KMS-11 (cell line): ENCODE results near the gene PRDM16.

ENCODE experiments used
- H2AFZ ChIP-seq: fragments of 200-600 bp; sonication (generic); 2 replicates; pipeline ENCODE4 v1.6.1; 2016; ENCODE audit warnings: antibody characterized with exemption, mixed run types, low read depth
- H3K27ac ChIP-seq: fragments of 200-600 bp; sonication (generic); 2 replicates; pipeline ENCODE4 v1.6.1; 2016; ENCODE audit warnings: mild to moderate bottlenecking, mixed run types
- H3K27me3 ChIP-seq: fragments of 200-600 bp; sonication (generic); 2 replicates; pipeline ENCODE4 v1.6.1; 2017; ENCODE audit warnings: mild to moderate bottlenecking, low read depth, mixed run types, moderate library complexity; ENCODE audit not compliant: insufficient read depth
- H3K36me3 ChIP-seq: fragments of 200-600 bp; sonication (generic); 2 replicates; pipeline ENCODE4 v1.6.1; 2017; ENCODE audit warnings: mild to moderate bottlenecking, mixed run types; ENCODE audit not compliant: insufficient read depth
- H3K4me1 ChIP-seq: fragments of 200-600 bp; sonication (generic); 2 replicates; pipeline ENCODE4 v1.6.1; 2016; ENCODE audit warnings: mild to moderate bottlenecking, low read depth, mixed run types; ENCODE audit not compliant: poor library complexity, severe bottlenecking
- H3K4me2 ChIP-seq: fragments of 200-600 bp; sonication (generic); 2 replicates; pipeline ENCODE4 v1.7.0; 2016; ENCODE audit warnings: mild to moderate bottlenecking, mixed run types
- H3K4me3 ChIP-seq: fragments of 200-600 bp; sonication (generic); IDR thresholded peaks from 2 replicates; pipeline ENCODE4 v1.6.1; 2017; ENCODE audit warnings: low read depth, low read length, mixed read lengths; ENCODE audit not compliant: insufficient read depth
- H3K79me2 ChIP-seq: fragments of 200-600 bp; sonication (generic); 2 replicates; pipeline ENCODE4 v1.6.1; 2016; ENCODE audit warnings: low read depth, mixed run types; ENCODE audit not compliant: insufficient read depth
- H3K9ac ChIP-seq: fragments of 200-600 bp; sonication (generic); 2 replicates; pipeline ENCODE4 v1.6.1; 2016; ENCODE audit warnings: mild to moderate bottlenecking, mixed run types
- H4K20me1 ChIP-seq: fragments of 200-600 bp; sonication (generic); 2 replicates; pipeline ENCODE4 v1.6.1; 2016; ENCODE audit warnings: mild to moderate bottlenecking, mixed run types; ENCODE audit not compliant: insufficient read depth
- CTCF ChIP-seq: fragments of 200-600 bp; sonication (generic); conservative IDR thresholded peaks from 2 replicates; pipeline ENCODE4 v1.6.1; 2017; ENCODE audit warnings: low read depth, mild to moderate bottlenecking, antibody characterized with exemption, low read length, moderate library complexity, mixed read lengths

PRDM16 gene

GRCh38 chr1:3243304-3243703, 174.3 kb downstream of the PRDM16 start:
- TF ChIP-seq CTCF, result no peak

DNA sequence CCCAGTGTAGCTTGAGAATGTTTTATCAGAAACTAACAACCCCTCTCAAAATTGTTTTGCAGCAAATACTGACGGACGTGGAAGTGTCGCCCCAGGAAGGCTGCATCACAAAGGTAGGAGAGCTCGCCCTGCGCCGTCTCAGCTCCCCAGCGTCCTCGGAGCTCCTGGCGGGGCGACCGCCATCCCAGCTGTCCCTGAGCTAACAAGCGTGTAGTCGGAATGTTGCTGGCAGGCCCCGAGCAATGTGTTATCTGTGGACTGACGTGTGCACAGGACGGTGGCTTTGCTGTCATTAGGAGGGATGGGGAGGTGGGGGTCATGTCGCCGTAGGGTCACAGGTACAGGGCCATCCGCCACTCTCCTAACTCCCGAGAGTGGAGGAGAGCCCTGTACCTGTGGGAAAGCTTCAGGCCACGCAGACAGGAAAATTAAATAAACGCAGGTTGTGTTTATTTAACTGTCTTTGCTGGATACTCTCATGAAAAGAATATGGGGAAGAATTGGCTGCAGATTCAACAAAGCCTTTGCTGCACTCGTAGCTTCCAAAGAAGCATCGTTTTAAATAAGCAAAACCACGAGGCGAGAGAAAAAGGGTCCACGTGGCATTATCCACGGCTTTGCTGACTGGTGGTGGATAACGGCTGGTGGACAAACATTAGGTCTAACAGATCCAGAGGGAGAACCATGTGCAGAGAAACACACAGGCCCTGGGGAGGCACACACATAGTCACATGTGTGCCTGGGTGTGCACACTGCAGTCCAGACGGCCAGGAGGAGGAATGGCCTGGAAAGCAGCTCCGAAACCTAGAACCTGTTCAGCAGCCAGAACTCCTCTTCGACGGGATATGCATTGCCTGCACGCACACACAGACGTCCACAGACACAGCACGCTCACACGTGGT, 175.3 kb downstream of the PRDM16 start:
- Histone ChIP-seq H3K36me3 (no peaks in the 10 kb centered on the region), H3K9ac (no peak overlapping the region), H3K79me2 (no peaks in the 10 kb centered on the region), H2AFZ (no peak overlapping the region), H3K4me2 (no peak overlapping the region), H3K4me3 (no peak overlapping the region), H4K20me1 (no peaks in the 10 kb centered on the region), H3K4me1 (no peaks in the 10 kb centered on the region), H3K27me3 (peaks cover 90% of the 10 kb centered on the region), H3K27ac (no peak overlapping the region)
- TF ChIP-seq CTCF, result no peak

More at GRCh38 chr1:3243304-3243703, 174.3 kb downstream of the PRDM16 start:
- Histone ChIP-seq H3K36me3 (no peaks in the 10 kb centered on the region), H3K27me3 (peaks cover 89% of the 10 kb centered on the region), H3K4me1 (no peaks in the 10 kb centered on the region), H3K79me2 (no peaks in the 10 kb centered on the region), H3K4me3 (no peak overlapping the region), H3K9ac (no peak overlapping the region), H4K20me1 (no peaks in the 10 kb centered on the region), H3K27ac (no peak overlapping the region), H2AFZ (no peak overlapping the region), H3K4me2 (no peak overlapping the region)

- Histone ChIP-seq H3K9ac (no peak overlapping the region), H3K4me3 (no peak overlapping the region), H4K20me1 (no peaks in the 10 kb centered on the region), H3K4me2 (no peak overlapping the region), H3K27me3 (peaks cover 92% of the 10 kb centered on the region), H3K27ac (no peak overlapping the region), H3K79me2 (no peaks in the 10 kb centered on the region), H3K36me3 (no peaks in the 10 kb centered on the region), H3K4me1 (no peaks in the 10 kb centered on the region), H2AFZ (no peak overlapping the region)
- TF ChIP-seq CTCF, result no peak
Measured at GRCh38 chr1:3244927-3245315, 175.9 kb downstream of the PRDM16 start.

DNA sequence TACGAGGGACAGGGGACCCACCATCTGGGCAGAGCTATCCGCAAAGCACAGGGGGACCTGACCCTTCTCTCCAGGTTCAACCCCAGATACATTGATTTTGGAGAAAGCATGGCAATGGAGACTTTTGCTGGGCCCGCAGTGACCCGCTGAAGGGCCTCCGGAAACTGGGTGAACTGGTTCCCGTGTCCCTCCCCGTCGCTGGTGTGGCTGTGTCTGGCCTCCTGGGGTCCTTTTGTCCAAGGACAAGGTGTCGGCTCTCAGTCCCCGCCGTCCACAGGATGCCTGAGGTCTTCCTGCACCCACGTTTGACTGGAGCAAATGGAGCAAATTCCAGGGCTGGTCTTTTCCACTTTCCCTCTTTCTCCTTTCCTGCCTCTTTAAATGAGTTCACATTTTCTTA, 176.3 kb downstream of the PRDM16 start:
- Histone ChIP-seq H3K4me3 (no peak overlapping the region), H4K20me1 (no peaks in the 10 kb centered on the region), H2AFZ (no peak overlapping the region), H3K27ac (no peak overlapping the region), H3K27me3 (peaks cover 92% of the 10 kb centered on the region), H3K4me1 (no peaks in the 10 kb centered on the region), H3K79me2 (no peaks in the 10 kb centered on the region), H3K9ac (no peak overlapping the region), H3K4me2 (no peak overlapping the region), H3K36me3 (no peaks in the 10 kb centered on the region)
- no peak for TF ChIP-seq CTCF
